Prostate gland (tissue), 2 donors: ENCODE results near the gene ABCC3.

Source experiments
- POLR2A ChIP-seq: fragments of 450-650 bp; IDR thresholded peaks from one replicate; pipeline ENCODE4 v1.6.1; 2016; ENCODE audit warnings: antibody characterized with exemption, mild to moderate bottlenecking
- TF ChIP-seq, protein P1 (sequence below), 4 experiments: fragments of 200-600 bp in 2 of 4; fragments of 450-650 bp in 2 of 4; sonication (generic) in 2 of 4; IDR thresholded peaks; 1 replicate in 3 of 4; 2 replicates in 1 of 4; pipeline ENCODE4 v1.5.1; 2016 to 2019; ENCODE audit warnings: antibody characterized with exemption in 4 of 4, mild to moderate bottlenecking in 2 of 4, moderate library complexity in 2 of 4

DNA sequence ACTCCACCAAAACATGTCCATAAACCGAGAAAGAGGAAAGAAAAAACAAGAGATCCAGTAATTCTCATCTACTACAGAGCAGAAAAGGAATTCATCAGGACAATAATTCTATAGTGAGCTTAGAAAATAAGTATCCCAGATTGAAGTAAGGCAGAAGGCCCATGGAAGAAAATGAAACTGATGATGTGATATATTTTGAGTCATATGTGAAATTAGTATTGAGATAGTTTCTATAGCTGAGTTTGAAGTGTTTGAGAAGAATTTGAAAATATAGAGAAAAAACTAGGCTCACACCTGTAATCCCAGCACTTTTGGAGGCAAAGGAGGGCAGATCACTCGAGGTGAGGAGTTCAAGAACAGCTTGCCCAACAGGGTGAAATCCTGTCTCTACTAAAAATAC is 104.4 kb downstream of the ABCC3 start:
- TF ChIP-seq, protein P1, sequence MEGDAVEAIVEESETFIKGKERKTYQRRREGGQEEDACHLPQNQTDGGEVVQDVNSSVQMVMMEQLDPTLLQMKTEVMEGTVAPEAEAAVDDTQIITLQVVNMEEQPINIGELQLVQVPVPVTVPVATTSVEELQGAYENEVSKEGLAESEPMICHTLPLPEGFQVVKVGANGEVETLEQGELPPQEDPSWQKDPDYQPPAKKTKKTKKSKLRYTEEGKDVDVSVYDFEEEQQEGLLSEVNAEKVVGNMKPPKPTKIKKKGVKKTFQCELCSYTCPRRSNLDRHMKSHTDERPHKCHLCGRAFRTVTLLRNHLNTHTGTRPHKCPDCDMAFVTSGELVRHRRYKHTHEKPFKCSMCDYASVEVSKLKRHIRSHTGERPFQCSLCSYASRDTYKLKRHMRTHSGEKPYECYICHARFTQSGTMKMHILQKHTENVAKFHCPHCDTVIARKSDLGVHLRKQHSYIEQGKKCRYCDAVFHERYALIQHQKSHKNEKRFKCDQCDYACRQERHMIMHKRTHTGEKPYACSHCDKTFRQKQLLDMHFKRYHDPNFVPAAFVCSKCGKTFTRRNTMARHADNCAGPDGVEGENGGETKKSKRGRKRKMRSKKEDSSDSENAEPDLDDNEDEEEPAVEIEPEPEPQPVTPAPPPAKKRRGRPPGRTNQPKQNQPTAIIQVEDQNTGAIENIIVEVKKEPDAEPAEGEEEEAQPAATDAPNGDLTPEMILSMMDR (IDR thresholded peaks at IDR 0.05): no peak
- no peak for TF ChIP-seq POLR2A
